Activated T-cell treated with anti-CD3 and anti-CD28 coated beads for 1 hour (primary cell): ENCODE measurements around the gene C2orf15.
"Not testable (repeated sequence)": the region's sequence is repeated elsewhere in the genome, so short reads cannot be mapped to it uniquely, and the experiment has no call there.

Source experiments
- DNase-seq: peaks from one replicate; pipeline ENCODE4 v3.0.0-alpha.2; 2020; ENCODE audit warnings: low read depth

C2orf15 gene

DNA sequence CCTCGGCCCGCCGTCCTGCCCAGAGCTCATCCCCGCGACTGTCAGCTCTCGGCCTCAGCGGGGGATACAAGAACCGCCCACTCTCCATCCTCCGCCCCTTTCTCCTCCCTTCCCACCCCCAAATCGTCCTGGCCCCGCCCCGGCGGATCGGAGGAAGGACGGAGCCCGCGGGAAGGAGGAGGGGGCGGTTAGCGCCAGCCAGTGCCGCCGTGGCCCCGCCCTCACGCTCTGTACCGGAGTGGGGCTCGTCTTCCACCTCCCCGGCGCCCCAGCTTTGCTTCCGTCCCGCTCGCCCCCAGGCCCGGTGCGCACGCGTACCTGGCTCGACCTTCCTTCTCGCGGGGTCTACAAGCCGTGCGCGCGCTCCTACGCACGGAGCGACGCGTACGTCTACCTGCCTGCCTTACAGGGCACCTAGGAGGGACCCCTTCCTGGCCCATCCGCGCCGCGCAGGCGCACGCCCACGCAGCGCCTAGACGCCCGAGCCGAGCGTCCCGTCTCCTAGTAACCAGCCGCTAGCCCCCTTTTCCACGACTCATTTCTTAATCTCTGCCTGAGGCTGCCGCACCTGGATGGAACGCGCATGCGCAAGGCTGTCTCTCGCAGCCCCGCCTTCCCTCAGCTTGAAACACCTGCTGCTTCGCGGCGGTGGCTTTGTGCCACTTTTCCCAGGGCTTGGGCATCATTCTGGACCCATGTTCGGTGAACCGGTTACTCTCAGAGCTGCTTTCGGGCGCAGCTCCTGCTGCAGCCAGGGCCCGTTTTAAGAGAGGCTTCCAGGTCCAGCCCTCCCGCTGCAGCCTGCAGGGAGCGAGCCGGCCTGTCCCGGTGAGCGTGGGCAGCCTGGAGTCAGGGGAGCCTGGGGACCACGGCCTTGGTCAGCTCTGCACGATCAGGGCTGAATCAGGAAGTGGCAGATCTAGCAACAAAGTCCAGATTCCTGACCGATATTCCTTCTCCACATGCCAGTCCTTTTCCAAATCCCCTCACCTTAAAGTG is at the start of gene C2orf15:
Gene C2orf15 (plus strand): TSS at position 598 of the 999 bp plus-strand sequence. CDS start 8,852 bp downstream, outside the sequence.
- DNase-seq = peak; percentile 95

GRCh38 chr2:99096728-99097127 is 44.8 kb upstream of the C2orf15 start:
- no peak for DNase-seq

DNA sequence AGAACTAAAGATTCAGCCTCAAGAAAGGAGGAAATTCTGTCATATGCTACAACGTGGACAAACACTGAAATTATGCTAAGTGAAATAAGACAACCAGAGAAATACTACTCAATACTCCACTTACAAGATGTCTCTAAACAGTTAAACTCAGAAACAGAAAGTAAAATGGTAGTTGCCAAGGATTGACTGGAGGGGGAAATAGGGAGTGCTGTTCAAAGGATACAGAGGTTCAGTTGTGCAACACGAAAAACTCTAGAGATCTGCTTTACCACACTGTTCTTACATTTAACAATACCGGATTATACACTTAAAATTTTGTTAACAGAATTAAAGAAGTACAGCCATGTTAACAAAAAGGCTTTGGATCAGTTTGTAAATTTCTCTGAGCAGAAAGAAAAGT is 39.8 kb upstream of the C2orf15 start:
- DNase-seq = no peak

GRCh38 chr2:99104006-99104405 is 37.5 kb upstream of the C2orf15 start:
- no peak for DNase-seq

DNA sequence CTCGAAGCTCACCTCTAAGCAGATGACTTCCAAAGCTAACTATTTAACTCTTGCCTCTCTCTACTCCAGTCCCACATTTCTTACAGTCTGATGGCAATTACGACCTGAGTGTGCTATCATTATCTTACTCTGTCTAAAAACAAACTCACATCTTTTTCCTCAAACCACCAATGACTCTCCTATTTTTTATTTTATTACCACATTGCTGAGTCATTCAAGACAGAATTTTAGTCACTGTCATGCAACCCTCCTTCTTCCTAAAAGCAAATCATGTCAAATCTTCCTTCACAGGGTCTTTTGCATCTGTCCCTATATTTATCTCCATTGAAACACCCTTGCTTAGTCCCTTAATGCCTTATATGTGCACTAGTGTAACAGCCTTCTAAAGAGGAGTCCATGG is 34.6 kb upstream of the C2orf15 start:
- DNase-seq = no peak

GRCh38 chr2:99111236-99111635 is 30.3 kb upstream of the C2orf15 start:
- no peak for DNase-seq

DNA sequence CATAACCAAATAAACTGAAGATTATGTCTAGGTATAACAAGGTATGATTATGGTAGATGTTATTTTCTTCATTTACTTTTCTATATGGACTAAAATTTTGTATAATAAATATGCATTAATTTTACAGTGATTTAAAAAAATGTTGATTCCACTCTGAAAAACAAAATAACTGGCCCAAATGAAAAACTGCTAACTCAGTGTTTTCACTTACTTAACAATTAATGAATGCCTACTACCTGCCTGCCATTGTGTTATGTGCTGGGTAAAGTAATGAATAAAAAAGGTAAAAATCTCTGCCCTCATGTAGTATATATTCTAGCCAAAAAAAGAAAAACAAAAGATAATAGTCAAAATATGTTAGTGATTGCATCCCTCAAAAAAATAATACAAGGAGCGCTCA is 29.6 kb upstream of the C2orf15 start:
- DNase-seq = no peak

DNA sequence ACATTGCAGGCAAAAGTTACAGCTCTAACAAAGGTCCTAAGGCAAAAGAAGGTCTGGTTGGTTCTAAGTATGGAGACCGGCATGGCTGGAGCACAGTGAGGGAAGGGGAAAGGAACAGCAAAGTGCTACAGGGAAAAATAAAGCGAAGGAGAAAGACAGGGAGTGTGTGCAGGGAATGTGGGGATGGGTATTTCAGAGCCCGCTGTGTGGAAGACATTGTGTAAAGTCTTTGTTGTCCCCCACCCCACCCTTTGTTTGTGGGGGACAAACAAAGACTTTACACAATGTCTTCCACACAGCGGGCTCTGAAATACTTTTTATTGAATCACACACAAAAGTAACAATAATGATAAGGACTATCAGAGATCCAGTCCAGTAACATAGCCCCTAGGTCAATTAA is 28.9 kb upstream of the C2orf15 start:
- DNase-seq = no peak

GRCh38 chr2:99127981-99128380 is 13.5 kb upstream of the C2orf15 start:
- no peak for DNase-seq

DNA sequence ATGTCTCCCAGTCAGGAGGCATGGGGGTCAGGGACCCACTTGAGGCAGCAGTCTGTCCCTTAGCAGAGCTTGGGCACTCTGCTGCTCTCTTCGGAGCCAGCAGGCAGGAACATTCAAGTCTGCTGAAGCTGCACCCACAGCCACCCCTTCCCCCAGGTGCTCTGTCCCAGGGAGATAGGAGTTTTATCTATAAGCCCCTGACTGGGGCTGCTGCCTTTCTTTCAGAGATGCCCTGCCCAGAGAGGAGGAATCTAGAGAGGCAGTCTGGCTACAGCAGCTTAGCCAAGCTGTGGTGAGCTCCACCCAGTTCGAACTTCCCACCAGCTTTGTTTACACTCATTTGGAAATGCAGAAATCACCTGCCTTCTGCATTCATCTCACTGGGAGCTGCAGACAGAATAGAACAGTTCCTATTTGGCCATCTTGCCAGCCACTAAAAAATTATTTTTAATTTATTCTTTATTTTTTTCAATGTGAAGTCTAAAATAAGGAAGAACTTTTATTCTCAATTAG is 6.4 kb upstream of the C2orf15 start:
- not testable (repeated sequence) for DNase-seq

GRCh38 chr2:99139003-99139402 is 2.5 kb upstream of the C2orf15 start:
- DNase-seq = no peak

DNA sequence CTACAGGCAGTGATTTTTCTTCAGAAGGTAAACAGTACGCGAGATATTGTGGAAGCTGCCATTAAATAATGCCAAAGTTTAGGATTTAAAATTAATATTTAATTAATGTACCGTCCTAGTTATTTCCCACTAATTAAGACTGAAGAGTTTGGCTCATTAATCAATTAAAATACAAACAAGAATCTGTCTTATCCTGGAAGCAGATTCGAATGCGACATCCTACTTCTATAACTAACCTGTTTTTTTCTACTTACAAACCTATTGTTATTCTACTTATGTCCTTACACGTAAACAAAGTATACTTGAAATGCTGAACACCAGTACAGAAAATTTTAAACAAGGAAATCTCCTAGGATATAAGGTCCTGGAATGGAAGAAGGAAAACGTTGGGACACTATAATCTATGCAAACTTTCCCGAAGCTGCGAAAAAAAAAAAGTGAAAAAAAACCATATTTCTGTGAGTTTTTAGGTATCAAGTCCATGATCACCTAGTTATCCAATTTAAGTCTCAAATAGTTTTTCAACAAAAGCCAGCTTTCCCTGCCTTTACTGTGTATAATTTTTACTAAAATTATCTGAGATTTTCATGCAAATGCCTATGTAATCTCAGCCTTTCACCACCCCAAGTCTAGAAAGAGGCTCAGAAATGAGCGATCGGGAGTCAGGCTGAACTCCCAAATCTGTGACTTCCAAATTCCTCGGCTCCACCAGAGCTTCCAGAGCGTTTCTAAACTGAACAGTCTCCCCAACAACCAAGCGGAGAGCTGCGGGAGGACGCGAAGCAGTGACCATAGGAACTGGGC is 1.2 kb upstream of the C2orf15 start:
- DNase-seq = no peak

GRCh38 chr2:99140860-99141109 is 722 bp upstream of the C2orf15 start:
- no peak for DNase-seq

DNA sequence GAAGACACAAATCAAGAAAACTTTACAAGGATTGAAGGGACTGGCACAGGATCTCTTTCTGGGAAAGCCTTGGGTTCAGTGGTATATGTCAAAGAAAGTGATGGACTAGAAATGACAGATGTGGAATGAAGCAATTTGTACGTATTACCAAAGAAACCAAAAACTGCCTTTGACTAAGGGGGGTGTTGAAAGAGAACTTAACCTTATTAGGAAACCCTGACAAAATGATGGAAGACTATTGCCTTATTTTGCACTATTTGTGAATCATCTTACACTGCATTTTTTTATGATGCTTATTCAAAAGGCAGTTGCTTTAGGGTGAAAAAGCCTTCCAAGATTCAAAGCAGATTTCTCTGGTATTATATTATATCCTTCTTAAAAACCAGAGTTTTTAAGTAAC is 9.2 kb downstream of the C2orf15 start:
- no peak for DNase-seq

DNA sequence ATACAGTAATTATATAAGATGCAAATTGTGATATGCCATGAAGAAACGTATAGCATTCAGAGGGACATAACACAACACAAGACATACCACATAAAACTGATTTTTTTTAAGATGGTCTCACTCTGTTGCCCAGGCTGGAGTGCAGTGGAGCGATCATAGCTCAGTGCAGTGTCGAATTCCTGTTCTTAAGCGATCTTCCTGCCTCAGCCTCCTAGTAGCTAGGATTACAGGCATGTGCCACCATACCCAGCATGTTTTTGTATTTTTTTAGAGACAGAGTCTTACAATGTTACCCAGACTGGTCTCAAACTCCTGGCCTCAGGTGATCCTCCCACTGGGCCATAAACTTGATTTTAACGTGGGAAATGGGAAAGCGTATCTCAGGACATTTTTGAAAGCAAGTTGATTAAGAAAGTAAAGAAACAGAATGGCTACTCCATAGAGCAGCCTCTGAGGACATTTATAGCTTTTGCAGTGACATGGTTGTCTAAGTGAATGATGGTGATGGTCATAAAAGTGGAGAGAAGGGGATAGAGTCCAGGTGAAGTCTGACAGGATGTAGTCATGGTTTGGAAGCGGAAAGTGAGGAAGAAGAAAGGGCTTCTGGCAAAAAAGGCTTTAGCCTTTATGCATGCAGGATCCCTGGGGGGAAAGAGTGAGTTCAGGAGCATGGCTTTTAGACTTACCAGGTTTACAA is 10.8 kb downstream of the C2orf15 start:
- no peak for DNase-seq

GRCh38 chr2:99153921-99154604 is 12.6 kb downstream of the C2orf15 start:
- no peak for DNase-seq

DNA sequence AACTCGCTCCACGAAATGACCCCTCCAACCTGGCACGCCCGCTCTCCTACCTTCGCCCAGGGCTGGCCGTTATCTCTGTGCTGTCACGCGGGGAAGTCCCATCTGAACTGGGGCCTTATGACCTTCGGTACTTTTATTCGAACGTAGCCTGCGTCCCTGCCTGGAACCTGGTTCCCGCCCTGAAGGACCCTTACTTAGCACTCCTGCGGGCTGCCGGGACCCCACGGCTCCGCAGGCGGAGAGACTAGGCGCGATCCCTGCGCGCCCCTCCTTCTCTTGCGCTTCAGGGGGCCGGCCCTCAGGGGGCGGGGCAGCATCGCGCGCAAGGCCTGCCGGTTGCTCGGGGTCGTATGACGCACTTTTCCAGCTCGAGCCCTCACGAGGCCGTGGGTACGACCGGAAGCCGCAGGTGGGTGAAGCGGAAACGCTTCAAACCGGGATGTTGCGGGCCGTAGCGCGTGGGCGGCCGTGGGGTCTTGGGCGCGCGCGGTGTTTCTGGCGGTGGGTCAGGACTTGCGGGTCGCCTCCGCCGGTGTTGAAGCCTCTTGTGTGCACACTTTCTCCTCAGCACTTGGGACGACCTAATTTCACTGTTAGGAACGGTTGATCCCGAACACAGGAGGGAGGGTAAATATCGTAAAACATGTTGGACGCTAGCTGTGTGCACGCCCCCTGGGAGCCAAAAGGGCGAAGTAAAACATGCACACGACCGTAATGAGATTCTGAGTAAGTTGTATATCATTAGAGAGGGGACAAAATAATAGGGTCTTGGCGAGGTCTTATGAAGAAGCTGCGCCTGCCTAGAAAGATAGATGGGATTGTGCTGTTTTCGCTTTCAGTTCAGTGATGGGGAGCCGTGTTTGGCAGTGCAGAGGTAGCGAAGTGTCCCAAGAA is 13.4 kb downstream of the C2orf15 start, which contains the start of the genes LIPT1 and TSGA10:
Gene LIPT1 (plus strand): TSS at position 325 of the 894 bp plus-strand sequence. CDS start 6,991 bp downstream, outside the sequence.
Gene TSGA10 (minus strand): TSS at position 300 of the 894 bp plus-strand sequence. CDS start 45,503 bp downstream, outside the sequence.
- DNase-seq = peak; percentile 86

DNA sequence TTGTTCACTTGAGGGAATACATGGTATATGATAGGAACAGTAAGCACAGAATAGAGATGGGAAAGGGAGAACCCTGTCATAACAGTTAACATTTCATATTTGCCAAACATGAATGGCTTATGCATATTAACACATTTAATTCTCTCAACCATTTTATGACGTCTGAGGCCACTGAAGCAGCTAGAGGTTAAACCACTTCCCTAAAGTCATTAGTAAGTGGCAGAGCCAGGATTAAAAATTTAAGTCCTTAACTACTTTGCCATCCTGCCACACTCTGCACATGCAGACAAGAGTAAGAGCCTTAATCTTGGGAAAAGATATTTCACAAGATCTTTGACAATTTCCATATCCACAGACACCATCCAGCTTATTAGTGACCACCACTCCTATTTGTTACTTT is 15.4 kb downstream of the C2orf15 start:
- no peak for DNase-seq

GRCh38 chr2:99158599-99158998 is 17.1 kb downstream of the C2orf15 start:
- no peak for DNase-seq

DNA sequence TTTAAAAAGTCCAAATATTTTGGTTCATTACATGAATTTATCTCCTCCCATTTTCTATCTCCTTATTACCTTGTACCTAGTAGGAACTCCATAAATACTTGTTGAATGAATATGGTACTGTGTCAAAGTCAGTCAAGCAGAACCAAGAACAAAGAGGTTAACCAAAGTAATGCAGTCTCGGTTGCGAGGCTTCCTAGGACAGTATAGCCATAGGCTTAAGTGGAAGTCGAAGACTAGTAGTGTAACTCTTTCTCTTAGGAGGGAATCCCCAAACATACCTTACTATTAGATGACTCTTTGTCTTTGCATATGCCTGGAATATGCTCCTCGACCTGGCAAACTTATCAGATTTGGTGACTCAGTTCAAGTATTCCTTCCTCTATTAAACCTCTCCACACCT is 18.1 kb downstream of the C2orf15 start:
- DNase-seq = no peak
